Right hindlimb (tissue), 1 donor: ENCODE measurements around the gene TMEM156.
"Not testable (repeated sequence)": the region's sequence is repeated elsewhere in the genome, so short reads cannot be mapped to it uniquely, and the experiment has no call there.

ENCODE experiments used
- DNase-seq: peaks from one replicate; pipeline ENCODE4 v3.0.0-alpha.2; 2018

Gene TMEM156

GRCh38 chr4:38989487-38989886 is 42.7 kb downstream of the TMEM156 start:
- no peak for DNase-seq

GRCh38 chr4:38988353-38988752 is 43.9 kb downstream of the TMEM156 start:
- not testable (repeated sequence) for DNase-seq

GRCh38 chr4:38987491-38987890 is 44.7 kb downstream of the TMEM156 start:
- DNase-seq = no peak

- no peak for DNase-seq
These were observed 46.7 kb downstream of the TMEM156 start for GRCh38 chr4:38985410-38986100.

GRCh38 chr4:38983787-38984598 is 48.2 kb downstream of the TMEM156 start:
- no peak for DNase-seq

GRCh38 chr4:38983291-38983690 is 48.9 kb downstream of the TMEM156 start:
- DNase-seq = no peak

- DNase-seq = no peak
These were observed 49.7 kb downstream of the TMEM156 start for GRCh38 chr4:38982361-38983095.

- no peak for DNase-seq
These were observed 51.1 kb downstream of the TMEM156 start for GRCh38 chr4:38980903-38981676.

GRCh38 chr4:38979511-38980230 is 52.5 kb downstream of the TMEM156 start:
- no peak for DNase-seq

- DNase-seq = no peak
These were observed 53.1 kb downstream of the TMEM156 start for GRCh38 chr4:38979081-38979480.

- no peak for DNase-seq
These were observed 55.9 kb downstream of the TMEM156 start for GRCh38 chr4:38976308-38976707.

- DNase-seq = no peak
These were observed 63.5 kb downstream of the TMEM156 start for GRCh38 chr4:38968668-38969067.

GRCh38 chr4:38967260-38968095 is 64.7 kb downstream of the TMEM156 start:
- no peak for DNase-seq

- DNase-seq = no peak
These were observed 66.3 kb downstream of the TMEM156 start for GRCh38 chr4:38965866-38966265.

- no peak for DNase-seq
These were observed 67.0 kb downstream of the TMEM156 start for GRCh38 chr4:38964942-38965775.

- DNase-seq = not testable (repeated sequence)
These were observed 73.0 kb downstream of the TMEM156 start for GRCh38 chr4:38959248-38959647.

GRCh38 chr4:38958453-38959190 is 73.6 kb downstream of the TMEM156 start:
- no peak for DNase-seq

- no peak for DNase-seq
These were observed 74.3 kb downstream of the TMEM156 start for GRCh38 chr4:38957893-38958292.

- no peak for DNase-seq
These were observed 74.9 kb downstream of the TMEM156 start for GRCh38 chr4:38957261-38957815.
